GM12864 (cell line): ENCODE measurements around the gene SALL3.

Experiments used
- DNase-seq: peaks from one replicate; pipeline ENCODE4 v3.0.0-alpha.2; 2011; ENCODE audit warnings: low read depth
- H3K4me3 ChIP-seq: 2 replicates; pipeline ENCODE4 v1.5.1; 2011; ENCODE audit warnings: mild to moderate bottlenecking, low read depth, low read length, control low read depth
- CTCF ChIP-seq: IDR thresholded peaks from 2 replicates; pipeline ENCODE4 v1.5.1; 2011; ENCODE audit warnings: low read depth, mild to moderate bottlenecking, moderate library complexity, low read length, control low read depth, inconsistent platforms; ENCODE audit errors: missing control alignments

The SALL3 gene

GRCh38 chr18:79018911-79019310 is 39.3 kb downstream of the SALL3 start:
- no peak for TF ChIP-seq CTCF
- H3K4me3 ChIP-seq: no peak overlapping the region
- DNase-seq: no peak

GRCh38 chr18:79019881-79020280 is 40.3 kb downstream of the SALL3 start:
- no peak for DNase-seq
- no peak for TF ChIP-seq CTCF
- H3K4me3 ChIP-seq: no peak overlapping the region

- no peak for TF ChIP-seq CTCF
- DNase-seq: no peak
Observed at GRCh38 chr18:79022603-79023002, 43.0 kb downstream of the SALL3 start.

GRCh38 chr18:79026491-79026890 is 46.9 kb downstream of the SALL3 start:
- TF ChIP-seq CTCF: peak; percentile 19
- H3K4me3 ChIP-seq: no peak overlapping the region
- DNase-seq: no peak

More at GRCh38 chr18:79022603-79023002, 43.0 kb downstream of the SALL3 start:
- no peak overlapping the region for H3K4me3 ChIP-seq

- no peak overlapping the region for H3K4me3 ChIP-seq
- no peak for TF ChIP-seq CTCF
- DNase-seq: no peak
Observed at GRCh38 chr18:79030680-79031079, 51.1 kb downstream of the SALL3 start.

- no peak overlapping the region for H3K4me3 ChIP-seq
- TF ChIP-seq CTCF: no peak
- DNase-seq: no peak
Observed at GRCh38 chr18:79042276-79042675, 62.7 kb downstream of the SALL3 start.

- no peak for DNase-seq
- no peak overlapping the region for H3K4me3 ChIP-seq
- TF ChIP-seq CTCF: no peak
Observed at GRCh38 chr18:79043288-79043687, 63.7 kb downstream of the SALL3 start.
